ENCODE results near the gene GAB2.

GAB2 gene

DNA sequence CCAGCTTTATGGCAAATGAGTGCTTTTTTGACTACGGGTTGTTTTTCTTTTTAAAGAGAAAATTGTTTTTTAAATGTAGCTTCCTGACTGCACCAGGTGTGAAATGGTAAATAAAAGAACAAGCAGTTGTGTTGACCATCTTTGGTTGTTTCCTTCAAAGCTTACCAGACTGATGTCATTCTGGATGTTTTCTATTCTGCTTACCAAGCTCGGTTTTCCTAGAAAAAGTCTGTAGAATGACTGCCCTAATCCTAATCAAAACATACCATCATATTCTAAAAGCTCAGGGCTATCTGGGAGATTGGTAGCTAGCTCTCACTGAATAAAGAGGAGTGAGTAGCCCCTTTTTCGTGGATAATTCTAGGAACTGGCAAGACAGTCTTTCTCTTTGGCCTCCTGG, 77.7 kb downstream of the GAB2 start:
- no peak for DNase-seq

DNA sequence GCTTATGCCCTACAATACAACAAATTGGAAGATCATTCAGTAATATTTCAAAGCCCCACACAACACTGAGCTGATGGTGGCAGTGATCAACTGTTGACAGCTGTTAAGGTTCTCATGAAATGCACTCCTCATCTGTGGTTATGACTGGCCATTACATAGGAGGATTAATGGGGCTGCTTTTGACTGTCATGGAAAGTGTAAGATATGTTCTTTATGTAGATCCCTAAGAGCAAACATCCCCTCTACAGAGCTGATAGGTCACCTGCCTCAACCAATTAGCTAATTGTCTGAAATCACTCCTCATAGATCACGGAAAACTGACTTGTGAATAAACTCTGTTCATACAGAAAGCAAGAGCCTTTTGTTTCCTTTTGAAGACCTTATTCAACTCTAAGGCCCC, 78.1 kb downstream of the GAB2 start:
- DNase-seq, result no peak

DNA sequence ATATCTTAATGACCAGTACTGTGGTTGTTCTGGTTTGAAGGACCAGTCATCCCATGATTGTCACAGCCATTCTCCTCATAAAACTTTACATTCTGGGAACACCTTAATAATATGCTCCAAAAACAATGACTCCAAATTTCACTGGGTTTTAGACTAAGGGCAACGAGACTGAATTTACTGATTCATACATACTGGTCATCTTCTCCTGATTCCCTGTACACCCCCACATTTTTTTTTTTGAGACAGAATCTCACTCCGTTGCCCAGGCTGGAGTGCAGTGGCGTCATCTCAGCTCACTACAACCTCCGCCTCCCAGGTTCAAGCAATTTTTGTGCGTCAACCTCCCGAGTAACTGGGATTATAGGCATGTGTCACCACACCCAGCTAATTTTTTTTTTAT, 78.9 kb downstream of the GAB2 start:
- DNase-seq, result no peak

DNA sequence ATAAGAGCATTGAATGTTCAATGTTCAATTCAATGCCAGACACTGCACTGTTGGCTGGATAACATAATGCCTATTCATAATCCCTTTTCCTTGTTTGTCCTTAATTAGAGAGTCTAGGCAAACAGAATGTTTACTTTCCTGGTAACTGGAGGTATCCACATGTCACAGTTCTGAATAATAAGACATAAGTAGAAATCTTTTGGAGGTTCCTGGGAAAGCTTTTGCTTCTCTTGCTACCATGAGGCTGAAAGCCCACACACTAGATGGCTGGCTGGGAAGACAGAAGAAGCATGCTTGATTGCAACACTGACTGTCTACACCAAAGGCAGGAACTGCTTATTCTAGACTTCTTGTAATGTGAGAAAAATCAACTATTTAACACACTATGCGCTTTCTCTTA, 79.5 kb downstream of the GAB2 start:
- peak; percentile 41 for DNase-seq

DNA sequence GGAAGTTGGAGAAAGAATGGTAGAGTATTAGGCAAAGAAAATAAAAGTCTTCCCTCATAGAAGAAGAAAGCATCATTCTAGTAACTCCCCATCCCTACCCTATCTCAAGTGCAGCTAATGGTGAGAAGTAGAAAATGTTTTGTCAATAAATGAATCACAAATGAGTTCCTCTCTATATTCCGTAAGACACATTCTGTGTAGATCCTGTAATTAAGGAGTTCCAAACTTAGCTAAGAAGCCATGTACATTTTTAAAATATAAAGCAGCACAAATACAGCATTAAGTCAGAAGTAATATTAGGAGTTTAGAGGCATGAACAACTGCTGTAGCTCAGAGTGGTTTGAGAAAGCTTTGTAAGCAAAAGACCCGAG, 80.1 kb downstream of the GAB2 start:
- no peak for DNase-seq

DNA sequence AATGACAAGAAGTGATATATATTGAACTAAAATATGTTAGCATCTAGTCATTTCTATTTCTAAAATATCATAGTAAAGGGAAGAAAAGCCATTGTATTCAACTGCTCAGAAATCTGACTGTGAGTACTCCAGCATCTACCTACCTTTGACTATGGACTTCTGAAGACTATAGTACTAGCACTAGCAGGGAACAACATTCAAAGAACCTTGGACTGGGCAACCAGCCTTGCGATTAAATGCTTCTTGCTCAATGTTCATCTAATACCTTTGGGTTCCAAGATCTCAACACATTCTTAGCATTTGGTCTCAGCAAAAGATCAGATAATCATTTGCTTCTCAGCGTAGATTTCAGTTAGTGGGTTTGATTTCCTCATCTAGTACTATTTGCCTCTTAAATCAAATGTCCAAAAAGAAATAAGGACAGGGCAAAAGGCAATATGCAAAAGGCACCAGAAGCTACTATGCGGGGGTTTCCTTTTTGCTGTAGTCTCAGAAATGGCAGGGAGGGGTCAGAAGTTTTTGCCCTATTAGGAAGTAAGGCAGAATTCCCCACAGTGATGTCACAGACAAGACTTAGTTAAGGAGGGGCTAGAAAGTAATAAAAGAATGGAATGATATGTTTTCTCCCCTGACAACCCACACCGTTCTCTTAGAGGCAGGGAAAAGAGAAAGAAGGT, 80.6 kb downstream of the GAB2 start:
- DNase-seq, result peak; percentile 60

DNA sequence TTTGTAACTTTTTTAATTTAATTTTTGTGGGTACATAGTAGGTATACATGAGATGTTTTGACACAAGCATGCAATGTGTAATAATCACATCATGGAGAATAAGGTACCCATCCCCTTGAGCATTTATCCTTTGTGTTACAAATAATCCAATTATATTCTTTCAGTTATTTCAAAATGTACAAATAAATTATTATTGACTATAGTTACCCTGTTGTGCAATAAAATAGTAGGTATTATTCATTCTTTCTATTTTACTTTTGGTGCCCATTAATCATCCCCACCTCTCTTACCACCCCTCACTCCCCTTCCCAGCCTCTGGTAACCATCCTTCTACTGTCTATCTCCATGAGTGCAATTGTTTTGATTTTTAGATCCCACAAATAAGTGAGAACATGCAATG, 83.5 kb downstream of the GAB2 start:
- no peak for DNase-seq

DNA sequence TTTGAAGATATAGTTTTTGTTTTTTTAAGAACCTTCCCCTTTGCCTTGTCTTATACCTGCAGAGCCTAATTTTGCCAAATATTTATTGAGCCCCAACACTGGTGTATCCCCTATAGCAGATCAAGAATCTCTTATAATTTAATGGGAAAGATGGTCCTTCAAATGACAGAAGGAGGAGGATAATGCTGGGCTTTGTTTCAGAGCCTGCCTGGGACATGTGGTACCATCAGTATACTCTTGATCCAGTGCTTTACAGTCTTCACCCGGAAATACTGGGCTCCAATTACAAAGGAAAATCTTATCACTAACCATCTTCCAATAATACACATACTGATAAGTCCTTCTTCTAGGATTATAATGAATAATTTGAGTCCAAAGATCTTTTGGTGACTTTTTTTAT, 84.7 kb downstream of the GAB2 start:
- DNase-seq, result no peak

DNA sequence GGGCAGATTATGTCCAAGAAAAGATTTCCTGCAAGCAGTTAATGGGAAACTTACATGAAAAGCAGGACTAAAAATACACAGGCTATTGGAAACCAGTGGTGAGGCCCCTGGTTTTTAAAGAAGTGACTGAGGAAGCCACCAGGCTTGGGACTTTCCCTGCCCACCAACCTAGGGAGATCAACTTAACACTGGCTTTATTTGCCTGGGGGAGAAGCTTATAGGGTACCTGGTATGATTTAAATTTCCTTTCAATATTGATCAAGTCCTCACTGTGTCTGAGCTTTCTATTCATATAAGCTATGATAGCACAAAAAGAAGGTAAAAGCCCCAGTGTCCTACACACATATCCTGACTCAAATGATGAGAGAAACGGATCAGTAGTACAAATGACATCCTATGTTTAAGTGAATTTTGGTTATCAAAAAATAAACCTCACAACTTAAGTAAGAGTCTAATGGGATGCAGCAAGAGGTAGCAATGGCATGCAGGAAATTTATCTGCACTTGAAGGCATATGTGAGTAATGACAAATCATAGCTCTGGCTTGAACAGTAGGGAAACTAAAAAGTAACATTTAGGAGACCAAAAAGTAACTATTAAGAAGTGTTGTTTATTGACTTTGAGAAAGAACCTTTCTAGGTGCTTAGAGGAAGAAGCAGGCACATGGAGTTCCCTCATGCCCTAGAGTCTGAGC, 85.3 kb downstream of the GAB2 start:
- DNase-seq, result no peak

DNA sequence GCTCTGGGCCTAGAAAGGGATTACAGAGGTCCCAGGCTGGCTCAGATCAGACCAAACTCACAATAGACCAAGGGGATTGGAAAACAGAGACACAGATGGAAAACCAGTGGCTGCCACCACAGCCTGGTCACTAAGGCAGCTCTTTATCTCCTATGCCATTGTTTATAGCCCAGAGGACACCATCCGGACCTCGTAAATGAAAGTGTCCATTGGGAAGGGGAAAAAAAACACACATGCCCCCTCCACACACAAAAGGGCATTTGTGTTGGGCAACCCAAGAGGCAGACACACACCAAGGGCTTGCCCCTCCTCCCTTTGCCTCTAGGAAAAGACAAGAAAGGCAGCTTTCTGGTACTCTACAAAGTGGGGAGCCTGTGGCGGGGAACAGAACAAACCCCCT, 85.9 kb downstream of the GAB2 start:
- DNase-seq, result no peak

DNA sequence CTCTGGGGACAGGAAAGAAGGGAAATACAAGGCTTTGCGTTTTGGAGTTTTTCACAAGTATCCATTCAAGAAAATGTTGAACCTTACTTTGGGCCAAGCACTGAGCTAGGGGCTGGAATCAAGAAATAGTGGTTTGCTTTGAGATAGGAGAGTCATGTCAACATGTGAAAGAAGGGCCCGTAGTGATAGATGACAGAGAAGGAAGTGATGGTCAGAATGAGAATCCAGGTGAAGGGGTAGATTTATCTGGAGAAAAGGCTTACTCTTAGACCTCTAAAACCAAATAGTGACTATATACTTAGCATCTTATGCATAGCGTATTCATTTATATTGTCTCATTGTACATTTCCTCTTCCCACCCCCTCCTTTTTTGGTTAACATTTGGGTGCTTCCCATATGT, 87.3 kb downstream of the GAB2 start:
- DNase-seq, result no peak

DNA sequence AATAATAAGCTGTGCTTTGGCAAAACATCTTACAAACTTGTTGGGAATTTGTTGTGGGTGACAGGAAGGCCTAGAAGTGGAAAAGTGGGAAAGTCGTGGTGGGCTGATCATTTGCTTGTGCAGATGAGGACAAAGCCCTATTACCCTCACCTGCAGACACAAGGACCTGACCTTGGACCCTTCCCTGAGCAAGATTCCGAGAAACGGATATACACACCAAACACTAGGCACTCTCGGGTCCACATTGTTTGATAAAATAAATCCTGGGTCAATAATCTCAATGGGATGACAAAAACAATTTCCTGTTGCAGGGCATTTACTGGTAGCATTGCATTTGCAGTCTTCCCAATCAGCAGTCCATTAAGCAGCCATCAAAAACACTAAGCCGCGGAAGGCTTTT, 89.7 kb downstream of the GAB2 start:
- DNase-seq, result no peak

DNA sequence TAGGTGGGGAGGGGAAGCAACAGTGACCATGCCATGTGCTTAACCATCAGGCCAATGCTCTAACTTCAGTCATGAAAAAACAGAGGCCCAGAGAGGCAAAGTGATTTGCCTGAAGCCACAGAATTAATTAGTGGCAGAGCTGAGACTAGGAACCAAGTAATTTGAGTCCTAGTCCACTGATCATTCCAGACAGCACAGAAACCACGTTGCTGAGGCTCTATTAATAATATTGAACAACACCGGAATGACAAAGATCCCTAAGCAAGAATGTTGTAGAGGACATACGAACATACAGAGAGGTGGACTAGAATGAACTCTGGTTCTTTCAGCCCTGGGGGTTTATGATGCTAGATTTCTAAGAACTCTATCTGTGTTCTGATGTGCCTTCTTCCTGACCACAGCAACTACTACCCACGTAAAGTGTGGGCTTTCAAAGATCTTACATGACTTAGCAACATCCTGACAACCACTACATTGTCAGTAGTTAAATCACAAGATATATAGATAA, 92.3 kb downstream of the GAB2 start:
- DNase-seq, result peak; percentile 81

DNA sequence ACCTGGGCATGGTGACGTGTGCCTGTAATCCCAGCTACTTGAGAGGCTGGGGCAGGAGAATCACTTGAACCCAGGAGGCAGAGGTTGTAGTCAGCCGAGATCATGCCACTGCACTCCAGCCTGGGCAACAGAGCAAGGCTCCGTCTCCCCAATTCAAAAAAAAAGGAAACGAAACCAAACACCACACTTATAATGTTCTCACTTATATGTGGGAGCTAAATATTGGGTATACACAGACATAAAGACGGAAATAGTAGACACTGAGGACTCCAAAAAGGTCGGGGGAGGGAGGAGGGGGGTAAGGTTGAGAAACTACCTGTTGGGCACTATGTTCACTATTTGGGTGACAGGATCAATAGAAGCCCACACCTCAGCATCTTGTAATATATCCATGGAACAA, 94.3 kb downstream of the GAB2 start:
- no peak for DNase-seq

DNA sequence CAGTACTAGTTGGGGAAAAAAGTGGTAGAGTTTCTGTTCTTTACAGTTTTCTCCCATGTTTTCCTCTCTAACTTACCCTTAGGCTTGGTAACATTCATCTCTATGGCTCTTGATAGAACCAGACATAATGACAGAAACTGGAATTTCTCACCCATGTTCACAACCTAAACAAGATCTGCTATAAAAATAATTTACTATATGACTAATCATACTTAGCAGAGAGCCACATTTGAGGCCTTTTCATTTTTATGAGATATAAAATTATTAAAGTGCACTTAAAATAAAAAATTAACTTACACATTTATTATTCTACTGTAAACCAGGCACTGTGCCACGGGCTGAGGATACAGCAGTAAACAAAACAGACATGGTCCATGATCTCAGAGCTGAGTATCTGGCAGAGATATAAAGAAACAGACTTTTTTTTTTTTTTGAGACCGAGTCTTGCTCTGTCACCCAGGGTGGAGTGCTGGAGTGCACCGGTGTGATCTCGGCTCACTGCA, 98.1 kb downstream of the GAB2 start:
- peak; percentile 45 for DNase-seq

DNA sequence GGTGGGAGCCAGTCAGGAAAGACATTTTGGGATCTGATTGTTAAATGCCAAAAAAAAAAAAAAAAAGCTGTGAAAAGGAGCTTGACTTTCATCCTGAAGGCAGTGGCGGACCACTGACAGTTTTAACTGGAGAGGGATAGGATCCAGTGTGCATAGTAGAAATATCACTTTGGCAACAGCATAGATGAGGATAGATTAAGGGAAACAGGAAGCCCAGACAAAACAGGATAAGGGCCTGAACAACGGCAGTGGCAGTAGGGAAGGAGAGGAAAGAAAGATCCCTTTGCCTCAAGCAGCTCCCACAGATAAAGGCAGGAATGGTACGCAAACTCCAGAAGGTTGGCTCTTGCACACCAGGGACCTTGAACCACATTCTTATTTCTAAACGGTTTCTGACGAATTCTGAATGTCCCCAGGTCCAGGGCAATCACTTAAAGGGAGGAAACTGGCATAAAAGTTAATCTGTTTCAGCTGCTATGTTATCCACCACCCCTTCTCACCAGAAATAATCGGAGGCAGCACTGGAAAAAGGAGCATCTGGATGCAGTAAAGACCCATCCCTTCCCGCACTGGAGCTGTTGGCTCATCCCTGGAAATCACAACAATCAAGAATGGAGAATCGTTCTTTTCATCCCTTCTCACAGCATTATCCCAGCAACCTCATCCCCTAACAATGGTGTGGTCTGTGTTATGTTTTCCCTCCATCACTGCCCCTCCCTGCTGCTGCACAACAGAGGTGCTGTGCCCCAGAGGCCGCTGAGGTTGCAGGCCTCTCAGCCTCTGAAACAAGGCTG, 99.1 kb downstream of the GAB2 start:
- no peak for DNase-seq

DNA sequence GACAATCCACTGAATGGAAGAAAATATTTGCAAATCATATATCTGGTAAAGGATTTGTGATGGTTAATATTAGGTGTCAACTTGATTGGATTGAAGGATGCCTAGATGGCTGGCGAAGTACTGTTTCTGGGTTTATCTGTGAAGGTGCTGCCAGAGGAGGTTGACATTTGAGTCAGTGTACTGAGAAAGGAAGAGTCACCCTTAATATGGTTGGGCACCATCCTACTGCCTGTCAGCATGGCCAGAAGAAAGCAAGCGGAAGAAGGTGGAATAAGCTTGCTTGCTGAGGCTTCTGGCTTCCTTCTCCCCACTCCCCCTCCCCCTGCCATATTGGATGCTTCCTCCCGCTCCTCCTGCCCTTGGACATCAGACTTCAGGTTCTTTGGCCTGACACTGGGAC, 101.9 kb downstream of the GAB2 start:
- DNase-seq, result no peak

DNA sequence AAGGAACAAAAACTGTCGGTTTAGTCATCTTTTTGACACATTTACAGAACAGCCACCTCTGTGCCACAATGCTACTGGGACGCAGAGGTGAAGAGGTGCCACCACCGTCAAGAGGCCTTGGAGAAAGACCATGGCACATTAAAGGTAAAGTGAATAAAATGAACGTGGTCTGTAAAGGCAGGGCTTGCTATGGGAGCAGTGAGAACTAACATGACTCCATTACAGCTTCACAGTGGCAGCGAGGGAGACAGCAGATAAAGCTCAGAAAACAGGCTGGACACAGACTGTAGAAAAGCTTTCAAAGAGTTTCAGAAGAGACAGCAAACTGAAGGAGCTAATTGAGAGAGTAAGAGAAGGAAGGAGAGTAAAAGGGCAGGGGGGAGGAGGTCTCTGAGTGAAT, 102.9 kb downstream of the GAB2 start:
- no peak for DNase-seq

DNA sequence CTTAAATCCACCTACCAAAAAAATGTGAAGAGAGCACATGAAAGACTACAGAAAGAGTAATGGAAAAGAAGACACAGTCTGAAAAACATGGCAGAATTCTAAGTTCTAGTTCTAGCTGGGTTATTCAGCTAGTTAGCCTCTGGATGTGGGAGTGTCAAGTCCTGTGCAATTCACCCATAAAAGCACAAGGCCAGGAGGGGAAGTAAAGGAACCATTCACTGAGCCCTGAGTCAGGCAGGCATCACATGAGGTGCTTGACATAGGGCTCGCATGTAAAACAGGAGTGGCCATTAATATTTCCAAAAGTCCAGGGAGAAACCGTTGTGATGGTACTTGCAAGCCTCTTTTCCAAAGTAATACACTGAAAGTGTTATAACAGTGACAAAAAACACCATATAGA, 103.7 kb downstream of the GAB2 start:
- no peak for DNase-seq

DNA sequence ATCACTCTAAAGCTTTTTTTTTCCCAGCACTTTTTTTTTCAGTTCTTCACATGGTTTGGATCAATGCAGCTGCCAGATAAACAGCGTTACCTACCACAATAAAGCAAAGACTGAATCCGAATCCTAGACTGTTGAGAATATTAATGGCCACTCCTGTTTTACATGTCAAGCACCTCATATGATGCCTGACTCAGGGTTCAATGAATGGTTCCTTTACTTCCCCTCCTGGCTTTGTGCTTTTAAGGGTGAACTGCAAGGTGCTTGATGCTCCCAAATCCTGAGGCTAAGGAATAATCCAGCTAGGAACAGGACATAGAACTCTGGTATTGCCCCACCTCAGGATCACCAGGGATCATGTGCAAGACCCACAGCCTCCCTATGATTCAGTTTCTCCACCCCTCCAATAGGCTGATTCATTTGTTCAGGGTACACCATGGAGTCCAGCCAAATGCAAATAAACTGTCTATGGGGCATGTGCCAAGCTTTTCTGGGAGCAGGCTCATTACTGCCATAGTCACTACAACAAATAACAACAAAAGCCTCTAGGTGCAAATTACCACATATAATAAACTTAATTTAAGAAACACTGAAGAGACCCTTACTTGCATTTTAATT, 104.3 kb downstream of the GAB2 start:
- DNase-seq, result peak; percentile 48

DNA sequence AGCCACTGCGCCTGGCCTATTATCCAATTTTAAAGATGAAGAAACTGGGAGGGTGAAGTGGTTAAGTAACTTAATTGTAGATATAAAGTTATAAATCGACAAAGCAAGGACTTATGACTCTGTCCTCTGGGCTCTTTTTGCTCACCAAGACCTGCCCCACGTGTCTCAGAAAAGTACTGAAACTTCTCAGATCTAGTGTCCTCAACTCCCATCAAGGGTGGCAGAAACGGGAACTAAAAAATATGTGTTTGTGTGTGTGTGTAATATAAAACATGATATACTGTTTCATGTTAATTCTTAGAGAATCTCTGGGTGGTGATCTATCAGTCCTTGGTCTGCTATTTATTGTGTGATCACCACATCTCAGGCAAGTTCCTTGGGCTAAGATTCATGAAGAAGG, 104.9 kb downstream of the GAB2 start:
- peak; percentile 22 for DNase-seq

DNA sequence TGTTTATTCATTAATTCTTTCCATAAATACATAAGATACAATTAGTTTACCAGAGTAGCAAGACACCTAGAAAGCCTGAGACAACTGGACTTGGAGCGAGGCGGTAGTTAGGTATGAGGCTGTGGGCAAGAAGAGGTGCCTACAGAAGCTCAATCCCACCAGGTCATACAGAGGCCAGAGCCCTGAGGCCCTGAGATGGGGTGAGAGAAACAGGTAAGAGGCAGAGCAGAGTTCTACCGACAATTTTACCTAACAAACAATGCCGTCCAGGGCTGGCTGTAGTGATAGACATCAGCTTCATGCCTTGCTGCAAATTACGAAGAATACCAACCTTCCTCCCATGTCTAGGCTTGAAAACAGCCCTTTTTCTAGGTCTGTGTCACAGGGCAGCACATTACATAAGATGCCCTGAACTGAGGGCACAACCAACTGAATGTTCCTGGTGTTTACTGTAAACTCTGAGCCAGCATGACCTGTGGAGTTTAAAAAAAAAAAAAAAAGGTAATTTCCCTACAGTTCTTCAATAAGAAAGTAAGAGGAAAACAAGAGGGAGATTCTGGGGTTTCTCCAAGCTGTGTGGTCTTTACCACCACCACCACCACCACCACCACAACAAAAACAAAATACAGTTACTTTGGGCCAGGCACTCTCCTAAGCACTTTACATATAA, 105.8 kb downstream of the GAB2 start:
- no peak for DNase-seq

DNA sequence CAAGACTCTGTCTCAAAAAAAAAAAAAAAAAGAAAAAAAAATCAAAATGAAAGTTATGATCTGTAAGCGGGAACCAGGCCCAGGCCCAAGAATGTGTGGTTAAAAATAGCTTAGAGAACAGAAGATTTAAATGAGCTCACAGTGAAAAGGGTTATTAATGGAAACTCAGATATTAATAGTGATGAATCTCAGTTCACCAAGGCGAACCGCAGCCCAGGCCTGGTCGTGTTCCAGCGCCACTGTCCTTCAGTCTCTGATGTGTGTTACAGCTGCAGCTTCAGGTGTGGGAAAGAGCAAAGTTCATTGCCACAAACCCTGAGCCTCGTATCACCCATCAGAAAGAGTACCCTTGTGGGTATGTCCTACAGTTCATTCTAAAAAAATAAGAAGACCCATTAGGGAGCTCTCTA, 107.1 kb downstream of the GAB2 start:
- DNase-seq, result no peak

All from hematopoietic multipotent progenitor cell treated with erythropoietin and hydrocortisone succinate and interleukin-3 and kit ligand, for 6 days (in vitro differentiated cells).